Measurements from ENCODE around the gene GOLGB1. TPM values are rescaled to one million over a fixed set of nuclear protein-coding genes. Genes with fewer than 3 reads are reported as not detected.

Gene GOLGB1
- total RNA-seq, 1 experiment from 2014 or later = 31.5 TPM

GRCh38 chr3:121641127-121641526, 108.4 kb downstream of the GOLGB1 start:
- intact Hi-C loops (cut with micrococcal nuclease; ENCODE audit: unreplicated experiment) = no loop called here
- Mint-ChIP-seq H3K27me3 (ENCODE audit: insufficient read depth, unreplicated experiment) (peaks cover 3% of the 10 kb centered on the region), H3K9me3 (ENCODE audit: unreplicated experiment) (no peaks in the 10 kb centered on the region), H3K4me1 (ENCODE audit: low read depth, unreplicated experiment) (no peaks in the 10 kb centered on the region), H3K36me3 (ENCODE audit: insufficient read depth, unreplicated experiment) (no peaks in the 10 kb centered on the region), H3K4me3 (ENCODE audit: unreplicated experiment) (no peak overlapping the region), H3K27ac (ENCODE audit: unreplicated experiment) (no peak overlapping the region)
- H3K9me3 ChIP-seq = no peaks in the 10 kb centered on the region
- ChIA-PET POLR2A (no interaction called here), CTCF (no interaction called here)
- BruUV-seq (replicated peaks) = no TSS peak
- TF ChIP-seq, protein P1, sequence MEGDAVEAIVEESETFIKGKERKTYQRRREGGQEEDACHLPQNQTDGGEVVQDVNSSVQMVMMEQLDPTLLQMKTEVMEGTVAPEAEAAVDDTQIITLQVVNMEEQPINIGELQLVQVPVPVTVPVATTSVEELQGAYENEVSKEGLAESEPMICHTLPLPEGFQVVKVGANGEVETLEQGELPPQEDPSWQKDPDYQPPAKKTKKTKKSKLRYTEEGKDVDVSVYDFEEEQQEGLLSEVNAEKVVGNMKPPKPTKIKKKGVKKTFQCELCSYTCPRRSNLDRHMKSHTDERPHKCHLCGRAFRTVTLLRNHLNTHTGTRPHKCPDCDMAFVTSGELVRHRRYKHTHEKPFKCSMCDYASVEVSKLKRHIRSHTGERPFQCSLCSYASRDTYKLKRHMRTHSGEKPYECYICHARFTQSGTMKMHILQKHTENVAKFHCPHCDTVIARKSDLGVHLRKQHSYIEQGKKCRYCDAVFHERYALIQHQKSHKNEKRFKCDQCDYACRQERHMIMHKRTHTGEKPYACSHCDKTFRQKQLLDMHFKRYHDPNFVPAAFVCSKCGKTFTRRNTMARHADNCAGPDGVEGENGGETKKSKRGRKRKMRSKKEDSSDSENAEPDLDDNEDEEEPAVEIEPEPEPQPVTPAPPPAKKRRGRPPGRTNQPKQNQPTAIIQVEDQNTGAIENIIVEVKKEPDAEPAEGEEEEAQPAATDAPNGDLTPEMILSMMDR (IDR thresholded peaks at IDR 0.05; ENCODE audit: insufficient read depth in 1 of 2, low read depth in 1 of 2, low read length in 1 of 2, severe bottlenecking in 1 of 2, unreplicated experiment in 1 of 2) = no peak
- no peaks in the 10 kb centered on the region for H3K4me1 ChIP-seq
- no peaks in the 10 kb centered on the region for H3K36me3 ChIP-seq (ENCODE audit: control insufficient read depth, insufficient read depth, low read length)
- DNase-seq = no peak
- H3K4me3 ChIP-seq (ENCODE audit: low read depth, low read length) = no peak overlapping the region
- no peaks in the 10 kb centered on the region for H3K27me3 ChIP-seq (replicated peaks; ENCODE audit: control insufficient read depth, insufficient read depth, low read length)

GRCh38 chr3:121637922-121638321, 111.6 kb downstream of the GOLGB1 start:
- Mint-ChIP-seq H3K36me3 (ENCODE audit: insufficient read depth, unreplicated experiment) (no peaks in the 10 kb centered on the region), H3K9me3 (ENCODE audit: unreplicated experiment) (no peaks in the 10 kb centered on the region), H3K27ac (ENCODE audit: unreplicated experiment) (no peak overlapping the region), H3K4me3 (ENCODE audit: unreplicated experiment) (no peak overlapping the region), H3K4me1 (ENCODE audit: low read depth, unreplicated experiment) (no peaks in the 10 kb centered on the region), H3K27me3 (ENCODE audit: insufficient read depth, unreplicated experiment) (peaks cover 10% of the 10 kb centered on the region)
- BruUV-seq (replicated peaks) = no TSS peak
- H3K4me3 ChIP-seq (ENCODE audit: low read depth, low read length) = no peak overlapping the region
- H3K36me3 ChIP-seq (ENCODE audit: control insufficient read depth, insufficient read depth, low read length) = no peaks in the 10 kb centered on the region
- CTCF ChIA-PET = no interaction called here
- POLR2A ChIA-PET = no interaction called here
- no peaks in the 10 kb centered on the region for H3K27me3 ChIP-seq (replicated peaks; ENCODE audit: control insufficient read depth, insufficient read depth, low read length)
- no peaks in the 10 kb centered on the region for H3K9me3 ChIP-seq
- no peak for DNase-seq
- intact Hi-C loops (cut with micrococcal nuclease; ENCODE audit: unreplicated experiment) = no loop called here
- H3K4me1 ChIP-seq = no peaks in the 10 kb centered on the region
- TF ChIP-seq, protein P1 (IDR thresholded peaks at IDR 0.05; ENCODE audit: insufficient read depth in 1 of 2, low read depth in 1 of 2, low read length in 1 of 2, severe bottlenecking in 1 of 2, unreplicated experiment in 1 of 2) = no peak

- no TSS peak for BruUV-seq (replicated peaks)
- peaks cover 4% of the 10 kb centered on the region for H3K27me3 Mint-ChIP-seq (ENCODE audit: insufficient read depth, unreplicated experiment)
- DNase-seq = no peak
- H3K36me3 ChIP-seq (ENCODE audit: control insufficient read depth, insufficient read depth, low read length) = no peaks in the 10 kb centered on the region
- no peak overlapping the region for H3K4me3 ChIP-seq (ENCODE audit: low read depth, low read length)
- no peaks in the 10 kb centered on the region for H3K4me1 Mint-ChIP-seq (ENCODE audit: low read depth, unreplicated experiment)
- H3K27me3 ChIP-seq (replicated peaks; ENCODE audit: control insufficient read depth, insufficient read depth, low read length) = no peaks in the 10 kb centered on the region
- H3K4me3 Mint-ChIP-seq (ENCODE audit: unreplicated experiment) = no peak overlapping the region
- CTCF ChIA-PET = no interaction called here
- H3K36me3 Mint-ChIP-seq (ENCODE audit: insufficient read depth, unreplicated experiment) = no peaks in the 10 kb centered on the region
- POLR2A ChIA-PET = no interaction called here
- intact Hi-C loops (cut with micrococcal nuclease; ENCODE audit: unreplicated experiment) = no loop called here
- H3K9me3 Mint-ChIP-seq (ENCODE audit: unreplicated experiment) = no peaks in the 10 kb centered on the region
- H3K4me1 ChIP-seq = no peaks in the 10 kb centered on the region
- H3K27ac Mint-ChIP-seq (ENCODE audit: unreplicated experiment) = no peak overlapping the region
- no peaks in the 10 kb centered on the region for H3K9me3 ChIP-seq
- TF ChIP-seq, protein P1 (IDR thresholded peaks at IDR 0.05; ENCODE audit: insufficient read depth in 1 of 2, low read depth in 1 of 2, low read length in 1 of 2, severe bottlenecking in 1 of 2, unreplicated experiment in 1 of 2) = no peak
Observed at GRCh38 chr3:121630355-121630754, 119.2 kb downstream of the GOLGB1 start.
